BLaER1 treated with 17β-estradiol and CSF1 and Interleukin-3, amounts not matched to agents 10 nM and 100 nM (cell line): ENCODE data around the gene MYO5B.

ENCODE experiments used
- H3K27ac ChIP-seq, 11 experiments: shearing (Covaris generic); formaldehyde crosslinking; 2 replicates each; pipeline ENCODE4 v1.8.1; 2022
- H3K27me3 ChIP-seq, 11 experiments: shearing (Covaris generic); formaldehyde crosslinking; 2 replicates each; pipeline ENCODE4 v1.8.1; 2022
- H3K36me3 ChIP-seq, 11 experiments: shearing (Covaris generic); formaldehyde crosslinking; 2 replicates each; pipeline ENCODE4 v1.8.1; 2022
- H3K4me1 ChIP-seq, 10 experiments: shearing (Covaris generic); formaldehyde crosslinking; 2 replicates each; pipeline ENCODE4 v1.8.1; 2022
- H3K4me2 ChIP-seq, 11 experiments: shearing (Covaris generic); formaldehyde crosslinking; 2 replicates each; pipeline ENCODE4 v1.8.1; 2022
- H3K4me3 ChIP-seq, 10 experiments: shearing (Covaris generic); formaldehyde crosslinking; 2 replicates each; pipeline ENCODE4 v1.8.1; 2022
- H3K9ac ChIP-seq, 11 experiments: shearing (Covaris generic); formaldehyde crosslinking; 2 replicates each; pipeline ENCODE4 v1.8.1; 2022
- H3K9me3 ChIP-seq, 11 experiments: shearing (Covaris generic); formaldehyde crosslinking; replicated peaks in 1 of 11; 2 replicates each; pipeline ENCODE4 v1.8.1; 2022
- H4K20me1 ChIP-seq, 11 experiments: shearing (Covaris generic); formaldehyde crosslinking; 2 replicates each; pipeline ENCODE4 v1.8.1; 2022
- Cebpa-rat ChIP-seq, 11 experiments: shearing (Covaris generic); IDR thresholded peaks; 2 replicates each; pipeline ENCODE4 v1.8.1; 2022

Gene MYO5B

GRCh38 chr18:49917742-49918141, 277.2 kb downstream of the MYO5B start:
- Histone ChIP-seq H3K9ac (no peak overlapping the region), H3K27me3 (no peaks in the 10 kb centered on the region), H3K4me3 (no peak overlapping the region), H3K4me2 (no peak overlapping the region), H4K20me1 (peaks cover 0 to 8% (median 0%) of the 10 kb centered on the region in 11 experiments; a peak in 1 of 22 replicates), H3K27ac (no peak overlapping the region), H3K36me3 (no peaks in the 10 kb centered on the region), H3K9me3 (peaks cover 4 to 17% (median 12%) of the 10 kb centered on the region in 11 experiments), H3K4me1 (peaks cover 17 to 28% (median 22%) of the 10 kb centered on the region in 10 experiments)
- no peak for TF ChIP-seq Cebpa-rat (IDR thresholded peaks at IDR 0.05)

GRCh38 chr18:49915352-49915751, 279.6 kb downstream of the MYO5B start:
- H3K27me3 ChIP-seq: no peaks in the 10 kb centered on the region
- TF ChIP-seq Cebpa-rat (IDR thresholded peaks at IDR 0.05): no peak
- no peak overlapping the region for H3K4me3 ChIP-seq
- H3K36me3 ChIP-seq: no peaks in the 10 kb centered on the region; a peak in 1 of 22 replicates
- H3K4me2 ChIP-seq: no peak overlapping the region
- no peak overlapping the region for H3K27ac ChIP-seq
- H3K9me3 ChIP-seq: peaks cover 17 to 32% (median 25%) of the 10 kb centered on the region in 11 experiments
- peaks cover 2 to 10% (median 6%) of the 10 kb centered on the region in 10 experiments for H3K4me1 ChIP-seq
- no peak overlapping the region for H3K9ac ChIP-seq
- peaks cover 0 to 1% (median 0%) of the 10 kb centered on the region in 11 experiments; a peak in 1 of 22 replicates for H4K20me1 ChIP-seq

GRCh38 chr18:49913221-49913620, 281.7 kb downstream of the MYO5B start:
- Histone ChIP-seq H3K4me2 (no peak overlapping the region), H3K9ac (no peak overlapping the region), H3K36me3 (no peaks in the 10 kb centered on the region; a peak in 1 of 22 replicates), H3K4me3 (no peak overlapping the region), H3K4me1 (no peaks in the 10 kb centered on the region), H3K27ac (no peak overlapping the region), H4K20me1 (no peaks in the 10 kb centered on the region), H3K9me3 (peaks cover 17 to 32% (median 25%) of the 10 kb centered on the region in 11 experiments), H3K27me3 (no peaks in the 10 kb centered on the region)
- no peak for TF ChIP-seq Cebpa-rat (IDR thresholded peaks at IDR 0.05)

- Histone ChIP-seq H4K20me1 (no peaks in the 10 kb centered on the region), H3K4me1 (no peaks in the 10 kb centered on the region), H3K36me3 (no peaks in the 10 kb centered on the region; a peak in 1 of 22 replicates), H3K4me3 (no peak overlapping the region), H3K27me3 (no peaks in the 10 kb centered on the region), H3K9ac (no peak overlapping the region), H3K9me3 (peaks cover 17 to 29% (median 25%) of the 10 kb centered on the region in 11 experiments), H3K4me2 (no peak overlapping the region), H3K27ac (no peak overlapping the region)
- no peak for TF ChIP-seq Cebpa-rat (IDR thresholded peaks at IDR 0.05)
These were observed 283.5 kb downstream of the MYO5B start for GRCh38 chr18:49911427-49911826.

GRCh38 chr18:49910986-49911385, 284.0 kb downstream of the MYO5B start:
- Histone ChIP-seq H3K4me2 (no peak overlapping the region), H3K27ac (no peak overlapping the region), H3K27me3 (no peaks in the 10 kb centered on the region), H4K20me1 (no peaks in the 10 kb centered on the region), H3K9ac (no peak overlapping the region), H3K4me1 (no peaks in the 10 kb centered on the region), H3K4me3 (no peak overlapping the region), H3K36me3 (no peaks in the 10 kb centered on the region; a peak in 1 of 22 replicates), H3K9me3 (peaks cover 17 to 29% (median 25%) of the 10 kb centered on the region in 11 experiments)
- TF ChIP-seq Cebpa-rat (IDR thresholded peaks at IDR 0.05): no peak

GRCh38 chr18:49910019-49910418, 284.9 kb downstream of the MYO5B start:
- Histone ChIP-seq H3K9me3 (peaks cover 17 to 29% (median 25%) of the 10 kb centered on the region in 11 experiments), H3K4me1 (no peaks in the 10 kb centered on the region), H3K4me2 (no peak overlapping the region), H3K9ac (no peak overlapping the region), H3K36me3 (no peaks in the 10 kb centered on the region; a peak in 1 of 22 replicates), H3K4me3 (no peak overlapping the region), H3K27ac (no peak overlapping the region), H4K20me1 (no peaks in the 10 kb centered on the region), H3K27me3 (no peaks in the 10 kb centered on the region)
- no peak for TF ChIP-seq Cebpa-rat (IDR thresholded peaks at IDR 0.05)

GRCh38 chr18:49907346-49907929, 287.5 kb downstream of the MYO5B start:
- no peak for TF ChIP-seq Cebpa-rat (IDR thresholded peaks at IDR 0.05)
- Histone ChIP-seq H3K36me3 (no peaks in the 10 kb centered on the region; a peak in 1 of 22 replicates), H3K9ac (no peak overlapping the region), H3K27me3 (no peaks in the 10 kb centered on the region), H3K4me1 (no peaks in the 10 kb centered on the region), H3K4me2 (no peak overlapping the region), H4K20me1 (no peaks in the 10 kb centered on the region; a peak in 1 of 22 replicates), H3K4me3 (no peak overlapping the region), H3K27ac (no peak overlapping the region), H3K9me3 (peaks cover 9 to 12% (median 10%) of the 10 kb centered on the region in 11 experiments)

GRCh38 chr18:49905771-49906170, 289.2 kb downstream of the MYO5B start:
- H3K27ac ChIP-seq: no peak overlapping the region
- no peak overlapping the region for H3K4me3 ChIP-seq
- H3K9ac ChIP-seq: no peak overlapping the region
- H3K4me1 ChIP-seq: no peaks in the 10 kb centered on the region
- H3K36me3 ChIP-seq: no peaks in the 10 kb centered on the region
- no peak overlapping the region for H3K4me2 ChIP-seq
- H4K20me1 ChIP-seq: no peaks in the 10 kb centered on the region; a peak in 2 of 22 replicates
- no peaks in the 10 kb centered on the region for H3K9me3 ChIP-seq
- no peak for TF ChIP-seq Cebpa-rat (IDR thresholded peaks at IDR 0.05)
- H3K27me3 ChIP-seq: no peaks in the 10 kb centered on the region

- Histone ChIP-seq H3K36me3 (no peaks in the 10 kb centered on the region), H3K27me3 (no peaks in the 10 kb centered on the region), H3K9me3 (no peaks in the 10 kb centered on the region), H4K20me1 (no peaks in the 10 kb centered on the region; a peak in 2 of 22 replicates), H3K4me2 (no peak overlapping the region), H3K9ac (no peak overlapping the region), H3K4me1 (no peaks in the 10 kb centered on the region), H3K27ac (no peak overlapping the region), H3K4me3 (no peak overlapping the region)
- TF ChIP-seq Cebpa-rat (IDR thresholded peaks at IDR 0.05): no peak
These were observed 289.9 kb downstream of the MYO5B start for GRCh38 chr18:49904871-49905555.
